ENCODE data around the gene RFTN1. TPM values are rescaled to one million over a fixed set of nuclear protein-coding genes. Genes with fewer than 3 reads are reported as not detected.
A peak's percentile ranks its signal among the peaks of the same experiment; 100 is the strongest.

The RFTN1 gene
- total and polyA plus RNA-seq, 2 of the 8 experiments (the other 6 are each of a cell fraction or from before 2014, with no cell fraction given), result 4.6 to 6.7 TPM

DNA sequence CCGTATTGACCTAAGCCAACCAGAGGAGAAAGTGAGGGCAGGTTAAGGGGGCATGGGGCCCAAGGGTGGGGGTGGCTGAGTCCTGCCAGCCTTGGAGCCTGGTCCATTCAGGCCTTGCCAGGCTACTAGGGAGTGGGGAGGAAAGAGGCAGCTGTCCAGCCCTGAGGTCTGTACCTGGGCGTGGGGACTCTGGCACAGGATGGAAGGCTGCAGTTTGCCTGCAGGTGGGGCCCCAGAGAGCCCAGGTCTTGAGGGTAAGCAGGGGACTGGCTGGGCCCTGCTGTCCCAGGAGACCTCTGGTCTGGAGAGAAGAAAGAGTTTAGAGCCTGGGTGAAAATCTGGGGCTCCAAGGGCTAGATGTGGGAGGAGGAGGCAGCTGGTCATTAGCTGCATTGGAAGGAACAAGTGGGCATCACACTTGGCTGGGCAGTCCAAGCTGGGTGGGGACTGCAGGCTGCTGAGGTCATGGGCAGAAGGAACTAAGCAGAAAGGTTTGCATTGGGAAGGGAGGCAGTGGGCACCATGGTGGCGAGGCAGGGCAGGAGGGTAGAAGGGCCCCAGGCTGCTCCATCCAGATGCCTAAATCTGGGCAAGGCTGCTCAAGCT is 140.1 kb downstream of the RFTN1 start:
- Histone ChIP-seq H3K36me3 (ENCODE audit: control insufficient read depth in 2 of 4, insufficient read depth in 4 of 4, low read length in 3 of 4) (no peaks in the 10 kb centered on the region), H3K4me2 (ENCODE audit: insufficient read depth in 1 of 2, low read depth in 2 of 2, low read length in 2 of 2) (no peak overlapping the region), H4K8ac (ENCODE audit: extremely low read depth, insufficient read depth, low read length) (no peak overlapping the region), H4K20me1 (replicated peaks in 1 of 2; ENCODE audit: control insufficient read depth in 1 of 2, insufficient read depth in 2 of 2, low read length in 2 of 2) (no peaks in the 10 kb centered on the region), H2BK20ac (ENCODE audit: low read length) (no peak overlapping the region), H2BK120ac (replicated peaks; ENCODE audit: low read depth, low read length) (no peak overlapping the region), H3K14ac (ENCODE audit: insufficient read length) (no peak overlapping the region), H2BK5ac (ENCODE audit: low read depth, low read length) (no peak overlapping the region), H3K27me3 (replicated peaks in 1 of 4; ENCODE audit: control insufficient read depth in 3 of 4, extremely low read depth in 1 of 4, insufficient read depth in 3 of 4, low read length in 3 of 4) (no peaks in the 10 kb centered on the region), H2BK15ac (ENCODE audit: low read length) (no peak overlapping the region), H4K5ac (ENCODE audit: insufficient read length, low read depth, low read length) (no peak overlapping the region), H3K79me2 (ENCODE audit: control insufficient read depth in 1 of 2, insufficient read depth in 2 of 2, low read length in 2 of 2) (no peaks in the 10 kb centered on the region), H3K4me3 (ENCODE audit: extremely low read depth in 1 of 4, insufficient read depth in 2 of 4, low read depth in 3 of 4, low read length in 4 of 4) (no peak overlapping the region), H3K23ac (ENCODE audit: insufficient read length) (no peak overlapping the region), H2AK5ac (ENCODE audit: low read depth, low read length) (no peak overlapping the region), H3K4ac (replicated peaks; ENCODE audit: insufficient read length, low read depth, low read length) (no peak overlapping the region), H3K9ac (replicated peaks in 1 of 4; ENCODE audit: extremely low read depth in 1 of 4, low read depth in 3 of 4, low read length in 3 of 4) (no peak overlapping the region), H3K27ac (ENCODE audit: low read depth, low read length) (no peak overlapping the region), H3K9me3 (ENCODE audit: insufficient read depth in 2 of 2, low read depth in 1 of 2, low read length in 1 of 2) (peaks cover 0 to 1% of the 10 kb centered on the region in 2 experiments; a peak in 2 of 4 replicates), H3K79me1 (ENCODE audit: low read depth, low read length) (no peaks in the 10 kb centered on the region; the same call in 1 of the 2 replicates), H3K23me2 (ENCODE audit: low read depth, low read length) (no peaks in the 10 kb centered on the region), H3K56ac (replicated peaks; ENCODE audit: insufficient read length, low read depth, low read length) (no peak overlapping the region), H4K91ac (replicated peaks; ENCODE audit: insufficient read length, low read length) (no peak overlapping the region), H3K4me1 (replicated peaks in 1 of 4; ENCODE audit: control insufficient read depth in 3 of 4, insufficient read depth in 4 of 4, low read length in 3 of 4) (peaks cover 9 to 23% (median 14%) of the 10 kb centered on the region in 4 experiments), H2BK12ac (ENCODE audit: low read depth, low read length) (no peak overlapping the region; the same call in 1 of the 2 replicates), H3K18ac (ENCODE audit: extremely low read depth, low read length) (no peak overlapping the region), H2AFZ (ENCODE audit: low read length) (no peak overlapping the region)
- FAIRE-seq (no peak), DNase-seq (ENCODE audit: low read depth in 1 of 2, low spot score in 2 of 2) (no peak)
- POLR2A ChIA-PET (ENCODE audit: partially characterized antibody), result no interaction called here
- CTCF ChIA-PET (ENCODE audit: partially characterized antibody), result no interaction called here
- no peak for TF ChIP-seq GABPA (IDR thresholded peaks at IDR 0.05; ENCODE audit: borderline replicate concordance, insufficient read depth, low read length)
- peak in 1 of 2 experiments; percentile 20; a peak in 1 of 4 replicates for TF ChIP-seq RAD21 (IDR thresholded peaks at IDR 0.05 in 1 of 2, conservative IDR thresholded peaks at IDR 0.05 in 1 of 2; ENCODE audit: low read depth in 2 of 2, low read length in 2 of 2)
- no peak for TF ChIP-seq RXRA (IDR thresholded peaks at IDR 0.05; ENCODE audit: insufficient read depth, low read depth, low read length)
- no peak for TF ChIP-seq TAF1 (IDR thresholded peaks at IDR 0.05; ENCODE audit: low read depth, low read length)
- TF ChIP-seq RFX5 (IDR thresholded peaks at IDR 0.05; ENCODE audit: borderline replicate concordance, low read depth, low read length), result no peak
- TF ChIP-seq, protein P1, sequence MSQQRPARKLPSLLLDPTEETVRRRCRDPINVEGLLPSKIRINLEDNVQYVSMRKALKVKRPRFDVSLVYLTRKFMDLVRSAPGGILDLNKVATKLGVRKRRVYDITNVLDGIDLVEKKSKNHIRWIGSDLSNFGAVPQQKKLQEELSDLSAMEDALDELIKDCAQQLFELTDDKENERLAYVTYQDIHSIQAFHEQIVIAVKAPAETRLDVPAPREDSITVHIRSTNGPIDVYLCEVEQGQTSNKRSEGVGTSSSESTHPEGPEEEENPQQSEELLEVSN (IDR thresholded peaks at IDR 0.05), result no peak
- WGBS, 2 experiments (ENCODE audit: extremely low coverage in 1 of 2, insufficient coverage in 1 of 2, insufficient read length in 1 of 2, insufficient replicate concordance in 2 of 2, low coverage in 1 of 2, low lambda C conversion rate in 2 of 2, missing lambda C conversion rate in 1 of 2), result 90% methylated on average over 3 of the region's 3 CpGs; no CpG with 5 or more reads in 1 of the 2 experiments

Measured in H1 (cell line).